ENCODE results near the gene SCP2. TPM values are rescaled to one million over a fixed set of nuclear protein-coding genes. Genes with fewer than 3 reads are reported as not detected.

SCP2 gene
- total RNA-seq, 1 experiment from 2014 or later = 97.5 TPM

GRCh38 chr1:52926864-52927211 lies 238 bp upstream of the SCP2 start:
- Histone ChIP-seq H3K27ac (ENCODE audit: low read length) (no peak overlapping the region), H3K9ac (ENCODE audit: low read length) (peak overlapping the region; percentile 84; the same call in 1 of the 2 replicates), H3K4me3 (ENCODE audit: low read length) (peak overlapping the region; percentile 85), H3K9me2 (replicated peaks; ENCODE audit: low read length) (no peaks in the 10 kb centered on the region), H3K27me3 (ENCODE audit: low read length) (no peaks in the 10 kb centered on the region), H2AFZ (ENCODE audit: low read length) (peak overlapping the region; percentile 97), H3K4me1 (ENCODE audit: insufficient read depth, low read length) (peaks cover 13% of the 10 kb centered on the region; the same call in 1 of the 2 replicates), H3F3A (ENCODE audit: low read length, unreplicated experiment) (no peaks in the 10 kb centered on the region), H3K79me2 (ENCODE audit: low read length) (peaks cover 24% of the 10 kb centered on the region), H3K4me2 (ENCODE audit: low read length) (peak overlapping the region; percentile 91), H3K36me3 (ENCODE audit: low read depth, low read length) (no peaks in the 10 kb centered on the region), H4K20me1 (ENCODE audit: low read length) (no peaks in the 10 kb centered on the region), H3K9me3 (ENCODE audit: low read length) (no peaks in the 10 kb centered on the region)
- intact Hi-C loops (cut with micrococcal nuclease) = loop anchor here (10.0 kb wide), 2 partner anchors 102 to 178 kb away; no protein-coding TSS in a partner anchor
- ChIA-PET CTCF (interaction anchor here (0.7 kb wide), 3 partner anchors 9 to 254 kb away, joined by 7 to 10 read pairs (median 10); no protein-coding TSS in a partner anchor), POLR2A (ENCODE audit: unreplicated experiment) (interaction anchor here (0.6 kb wide), 1 partner anchor 201 kb away, joined by 3 read pairs; no protein-coding TSS in a partner anchor)
- no TSS peak for BruUV-seq (replicated peaks)
- ATAC-seq (no peak), DNase-seq (no peak)
- TF ChIP-seq EZH2 (IDR thresholded peaks at IDR 0.05; ENCODE audit: low read length, unreplicated experiment) = no peak
- TF ChIP-seq CTCF (conservative IDR thresholded peaks at IDR 0.05; ENCODE audit: low read depth, low read length) = no peak
- no peak for TF ChIP-seq EZH2phosphoT487 (IDR thresholded peaks at IDR 0.05; ENCODE audit: borderline replicate concordance, low read length)

DNA sequence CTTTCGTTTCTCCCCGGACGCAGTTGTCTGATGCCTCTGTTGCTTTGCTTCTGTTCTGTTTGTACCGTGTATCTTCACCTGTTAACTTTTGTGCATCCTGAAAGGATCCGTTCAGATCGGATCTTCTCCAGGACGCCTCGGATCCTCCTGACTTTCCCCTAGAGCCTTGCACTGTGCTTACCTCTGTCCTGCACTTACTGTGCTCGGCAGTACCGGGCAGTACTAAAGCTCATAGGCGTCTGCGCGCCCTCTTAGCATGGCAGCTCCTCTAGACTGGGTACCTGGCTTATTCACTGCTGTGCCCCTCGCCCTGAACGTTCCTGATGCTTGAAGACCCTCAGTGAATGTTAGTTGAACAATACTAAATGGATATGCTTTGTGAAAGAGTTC lies 934 bp downstream of the SCP2 start:
- H4K20me1 ChIP-seq (ENCODE audit: low read length) = no peaks in the 10 kb centered on the region
- no peaks in the 10 kb centered on the region for H3K9me2 ChIP-seq (replicated peaks; ENCODE audit: low read length)
- no peak overlapping the region for H3K27ac ChIP-seq (ENCODE audit: low read length)
- no TSS peak for BruUV-seq (replicated peaks)
- peak overlapping the region; percentile 85 for H3K4me3 ChIP-seq (ENCODE audit: low read length)
- H3K9me3 ChIP-seq (ENCODE audit: low read length) = no peaks in the 10 kb centered on the region
- H3F3A ChIP-seq (ENCODE audit: low read length, unreplicated experiment) = no peaks in the 10 kb centered on the region
- no peaks in the 10 kb centered on the region for H3K27me3 ChIP-seq (ENCODE audit: low read length)
- TF ChIP-seq EZH2 (IDR thresholded peaks at IDR 0.05; ENCODE audit: low read length, unreplicated experiment) (no peak), EZH2phosphoT487 (IDR thresholded peaks at IDR 0.05; ENCODE audit: borderline replicate concordance, low read length) (no peak), CTCF (conservative IDR thresholded peaks at IDR 0.05; ENCODE audit: low read depth, low read length) (no peak)
- ChIA-PET CTCF (no interaction called here), POLR2A (ENCODE audit: unreplicated experiment) (no interaction called here)
- H3K4me1 ChIP-seq (ENCODE audit: insufficient read depth, low read length) = peaks cover 13% of the 10 kb centered on the region; the same call in 1 of the 2 replicates
- DNase-seq = peak; percentile 25
- peak; percentile 37 for ATAC-seq
- peak overlapping the region; percentile 84 for H3K9ac ChIP-seq (ENCODE audit: low read length)
- peak overlapping the region; percentile 97 for H2AFZ ChIP-seq (ENCODE audit: low read length)
- no peaks in the 10 kb centered on the region for H3K36me3 ChIP-seq (ENCODE audit: low read depth, low read length)
- intact Hi-C loops (cut with micrococcal nuclease) = loop anchor here (10.0 kb wide), 2 partner anchors 103 to 177 kb away; no protein-coding TSS in a partner anchor
- peak overlapping the region; percentile 91 for H3K4me2 ChIP-seq (ENCODE audit: low read length)
- peaks cover 19% of the 10 kb centered on the region for H3K79me2 ChIP-seq (ENCODE audit: low read length)

DNA sequence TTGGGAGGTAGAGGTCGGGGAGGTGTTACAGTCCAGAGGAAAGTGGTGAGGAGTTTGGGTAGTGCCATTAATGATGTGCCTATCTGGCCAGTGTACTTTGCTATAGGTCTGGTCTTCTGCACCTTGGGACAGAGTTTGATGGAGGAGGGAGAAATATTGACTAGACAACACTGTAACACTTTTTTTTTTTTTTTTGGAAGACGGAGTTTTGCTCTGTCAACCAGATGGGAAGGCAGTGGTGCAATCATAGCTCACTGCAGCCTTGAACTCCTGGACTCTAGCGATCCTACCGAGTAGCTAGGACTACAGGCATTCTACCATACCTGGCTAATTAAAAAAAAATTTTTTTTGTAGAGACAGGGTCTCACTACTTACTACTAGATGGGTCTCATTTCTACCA lies 1.9 kb downstream of the SCP2 start:
- Histone ChIP-seq H3K36me3 (ENCODE audit: low read depth, low read length) (no peaks in the 10 kb centered on the region), H3K27me3 (ENCODE audit: low read length) (no peaks in the 10 kb centered on the region), H3K4me3 (ENCODE audit: low read length) (no peak overlapping the region), H3K79me2 (ENCODE audit: low read length) (peaks cover 19% of the 10 kb centered on the region), H3K27ac (ENCODE audit: low read length) (no peak overlapping the region), H3K9me3 (ENCODE audit: low read length) (no peaks in the 10 kb centered on the region), H4K20me1 (ENCODE audit: low read length) (no peaks in the 10 kb centered on the region), H2AFZ (ENCODE audit: low read length) (no peak overlapping the region), H3K9me2 (replicated peaks; ENCODE audit: low read length) (no peaks in the 10 kb centered on the region), H3K4me1 (ENCODE audit: insufficient read depth, low read length) (peaks cover 13% of the 10 kb centered on the region; the same call in 1 of the 2 replicates), H3K9ac (ENCODE audit: low read length) (no peak overlapping the region), H3F3A (ENCODE audit: low read length, unreplicated experiment) (no peaks in the 10 kb centered on the region), H3K4me2 (ENCODE audit: low read length) (peak overlapping the region; percentile 91)
- BruUV-seq (replicated peaks) = no TSS peak
- no peak for DNase-seq
- TF ChIP-seq EZH2phosphoT487 (IDR thresholded peaks at IDR 0.05; ENCODE audit: borderline replicate concordance, low read length) (no peak), EZH2 (IDR thresholded peaks at IDR 0.05; ENCODE audit: low read length, unreplicated experiment) (no peak), CTCF (conservative IDR thresholded peaks at IDR 0.05; ENCODE audit: low read depth, low read length) (no peak)
- intact Hi-C loops (cut with micrococcal nuclease) = loop anchor here (10.0 kb wide), 2 partner anchors 104 to 176 kb away; no protein-coding TSS in a partner anchor
- ChIA-PET POLR2A (ENCODE audit: unreplicated experiment) (no interaction called here), CTCF (no interaction called here)
- ATAC-seq = no peak

Data from PC-3 (cell line).